IMR-90 (cell line): Measurements from ENCODE around the gene RHBDL1. TPM values are rescaled to one million over a fixed set of nuclear protein-coding genes. Genes with fewer than 3 reads are reported as not detected.

Experiments used
- ATAC-seq: fragments of 200-7000 bp; cut with Tn5 transposase; 2 replicates; pipeline ENCODE4 v1.9.1; 2020; ENCODE audit warnings: low read depth, mild to moderate bottlenecking, moderate library complexity
- BruUV-seq: library from RNA; stranded (reverse); fragments of 400-500 nt; replicated peaks from 2 replicates; lab custom pipeline; 2021; lab: Mats Ljungman, UMichigan
- CTCF ChIA-PET: fragments of 300-600 bp; formaldehyde crosslinking; extraction: SDS; loops from one replicate; lab custom pipeline; 2021; ENCODE audit warnings: antibody characterized with exemption; lab: Yijun Ruan, JAX
- POLR2A ChIA-PET: fragments of 300-600 bp; sonication (Branson Sonifier 250); formaldehyde crosslinking; loops from one replicate; lab custom pipeline; 2022; ENCODE audit warnings: antibody characterized with exemption; ENCODE audit not compliant: unreplicated experiment; lab: Charles Lee
- DNase-seq: peaks from one replicate; pipeline ENCODE4 v3.0.0; 2013
- H2AFZ ChIP-seq: replicated peaks from 2 replicates; pipeline ENCODE3; 2013; ENCODE audit warnings: low read length, mild to moderate bottlenecking; ENCODE audit not compliant: poor library complexity
- H2AK5ac ChIP-seq: 2 replicates; pipeline ENCODE4 v1.6.1; 2013; ENCODE audit warnings: low read depth, low read length, inconsistent platforms
- H2AK9ac ChIP-seq: replicated peaks from 2 replicates; pipeline ENCODE3; 2013; ENCODE audit warnings: mild to moderate bottlenecking, low read depth, low read length, moderate library complexity; ENCODE audit not compliant: poor library complexity
- H2BK120ac ChIP-seq: 2 replicates; pipeline ENCODE4 v1.6.1; 2013; ENCODE audit warnings: low read depth, low read length, inconsistent platforms
- H2BK15ac ChIP-seq: 3 replicates; pipeline ENCODE4 v1.6.1; 2013; ENCODE audit warnings: low read depth, low read length, inconsistent platforms
- H2BK20ac ChIP-seq: 2 replicates; pipeline ENCODE4 v1.6.1; 2013; ENCODE audit warnings: low read depth, mild to moderate bottlenecking, inconsistent platforms, low read length, moderate library complexity
- H2BK5ac ChIP-seq: 2 replicates; pipeline ENCODE4 v1.6.1; 2013; ENCODE audit warnings: mild to moderate bottlenecking, low read depth, low read length, inconsistent platforms; ENCODE audit not compliant: poor library complexity, severe bottlenecking
- H3K14ac ChIP-seq: replicated peaks from 2 replicates; pipeline ENCODE4 v1.6.1; 2013; ENCODE audit warnings: low read depth, low read length, inconsistent platforms
- H3K18ac ChIP-seq: 2 replicates; pipeline ENCODE4 v1.6.1; 2013; ENCODE audit warnings: low read depth, low read length, control low read depth
- H3K23ac ChIP-seq: 2 replicates; pipeline ENCODE4 v1.6.1; 2013; ENCODE audit warnings: low read depth, low read length, inconsistent platforms
- H3K27ac ChIP-seq: 2 replicates; pipeline ENCODE4 v1.5.1; 2013; ENCODE audit warnings: mild to moderate bottlenecking, control low read depth, low read length; ENCODE audit not compliant: insufficient read depth
- H3K27me3 ChIP-seq: 2 replicates; pipeline ENCODE4 v1.6.1; 2013; ENCODE audit warnings: low read length; ENCODE audit not compliant: control insufficient read depth, insufficient read depth
- H3K36me3 ChIP-seq: 2 replicates; pipeline ENCODE4 v1.6.1; 2013; ENCODE audit warnings: low read length, mixed read lengths; ENCODE audit not compliant: control insufficient read depth, insufficient read depth
- H3K4ac ChIP-seq: 2 replicates; pipeline ENCODE4 v1.6.1; 2013; ENCODE audit warnings: low read depth, low read length, inconsistent platforms
- H3K4me1 ChIP-seq: 2 replicates; pipeline ENCODE4 v1.6.1; 2013; ENCODE audit warnings: low read length, mixed read lengths; ENCODE audit not compliant: control insufficient read depth, insufficient read depth
- H3K4me2 ChIP-seq: 2 replicates; pipeline ENCODE4 v1.6.1; 2013; ENCODE audit warnings: low read depth, mild to moderate bottlenecking, control low read depth, low read length, moderate library complexity
- H3K4me3 ChIP-seq: 2 replicates; pipeline ENCODE4 v1.5.1; 2013; ENCODE audit warnings: low read depth, mild to moderate bottlenecking, control low read depth, low read length, moderate library complexity; ENCODE audit not compliant: insufficient read depth
- H3K56ac ChIP-seq: 2 replicates; pipeline ENCODE4 v1.6.1; 2013; ENCODE audit warnings: low read length, inconsistent platforms; ENCODE audit not compliant: insufficient read depth; ENCODE audit errors: extremely low read depth
- H3K79me1 ChIP-seq, 2 experiments: 2 replicates each; pipeline ENCODE4 v1.6.1; 2013; ENCODE audit warnings: low read length in 2 of 2, inconsistent platforms in 1 of 2, low read depth in 1 of 2
- H3K9ac ChIP-seq: 2 replicates; pipeline ENCODE4 v1.6.1; 2013; ENCODE audit warnings: low read depth, low read length, control low read depth
- H3K9me1 ChIP-seq: 2 replicates; pipeline ENCODE4 v1.6.1; 2013; ENCODE audit warnings: low read length, inconsistent platforms; ENCODE audit not compliant: insufficient read depth
- H3K9me3 ChIP-seq: 2 replicates; pipeline ENCODE4 v1.6.1; 2013; ENCODE audit warnings: low read length; ENCODE audit not compliant: control insufficient read depth, insufficient read depth
- H4K20me1 ChIP-seq: 2 replicates; pipeline ENCODE4 v1.6.1; 2013; ENCODE audit warnings: low read length, inconsistent platforms; ENCODE audit not compliant: insufficient read depth
- H4K5ac ChIP-seq: 2 replicates; pipeline ENCODE4 v1.6.1; 2013; ENCODE audit warnings: mild to moderate bottlenecking, low read depth, low read length, control low read depth
- H4K8ac ChIP-seq, 2 experiments: 2 replicates each; pipeline ENCODE4 v1.6.1; 2013; ENCODE audit warnings: low read depth in 2 of 2, low read length in 2 of 2, control low read depth in 1 of 2, inconsistent platforms in 1 of 2
- H4K91ac ChIP-seq: 2 replicates; pipeline ENCODE4 v1.6.1; 2013; ENCODE audit warnings: low read depth, low read length, inconsistent platforms; ENCODE audit not compliant: insufficient read depth
- BHLHE40 ChIP-seq: fragments of 150-350 bp; IDR thresholded peaks from 2 replicates; pipeline ENCODE4 v1.6.1; 2016; ENCODE audit warnings: mild to moderate bottlenecking, low read depth, low read length
- CEBPB ChIP-seq: IDR thresholded peaks from 2 replicates; pipeline ENCODE4 v1.6.1; 2012; ENCODE audit warnings: low read depth, low read length, improper control_type of control experiment
- MXI1 ChIP-seq: IDR thresholded peaks from 2 replicates; pipeline ENCODE4 v1.6.1; 2012; ENCODE audit warnings: low read depth, mild to moderate bottlenecking, low read length, moderate library complexity, borderline replicate concordance
- POLR2A ChIP-seq: IDR thresholded peaks from 2 replicates; pipeline ENCODE4 v1.6.1; 2012; ENCODE audit warnings: mild to moderate bottlenecking, low read depth, low read length
- RAD21 ChIP-seq: IDR thresholded peaks from 2 replicates; pipeline ENCODE4 v1.6.1; 2012; ENCODE audit warnings: low read length, improper control_type of control experiment
- RCOR1 ChIP-seq: IDR thresholded peaks from 2 replicates; pipeline ENCODE4 v1.6.1; 2012; ENCODE audit warnings: mild to moderate bottlenecking, low read length, improper control_type of control experiment; ENCODE audit not compliant: insufficient replicate concordance
- RFX5 ChIP-seq: IDR thresholded peaks from 2 replicates; pipeline ENCODE4 v1.8.0; 2012; ENCODE audit warnings: low read depth, mild to moderate bottlenecking, low read length, moderate library complexity
- SMC3 ChIP-seq: fragments of 150-350 bp; IDR thresholded peaks from 2 replicates; pipeline ENCODE4 v1.6.1; 2016; ENCODE audit warnings: low read depth, mild to moderate bottlenecking, antibody characterized with exemption, low read length, moderate library complexity
- WGBS, 2 experiments: methylation state at CpG; one replicate each; pipeline versions ENCODE4 v1.1.5 to v1.1.7; 2013; ENCODE audit warnings: missing lambda C conversion rate in 2 of 2; ENCODE audit not compliant: insufficient read length in 1 of 2; ENCODE audit errors: extremely low coverage in 2 of 2; 5-methylcytosine and 5-hydroxymethylcytosine counted together
- dilution Hi-C: fragments of 300-500 bp; cut with HindIII; formaldehyde crosslinking; loops from one replicate; pipeline ENCODE4 v1.14.3; 2018; ENCODE audit warnings: low sequenced_read_pairs; ENCODE audit not compliant: unreplicated experiment
- in situ Hi-C: fragments of 300-500 bp; cut with MboI; formaldehyde crosslinking; loops from 3 replicates; pipeline ENCODE4 v1.14.3; 2019; ENCODE audit warnings: low sequenced_read_pairs, inconsistent platforms, mixed read lengths
- intact Hi-C: fragments of 100-400 bp; cut with micrococcal nuclease; formaldehyde crosslinking; loops from 2 replicates; pipeline ENCODE4 v1.10.0; 2022
- polyA plus RNA-seq, 3 experiments: library from polyadenylated mRNA; depleted of rRNA; stranded (reverse); fragments of >200 nt; gene quantifications; 2 replicates each; pipeline ENCODE4 v1.2.3, GENCODE V29; 2012; ENCODE audit warnings: low replicate concordance in 1 of 3
- total RNA-seq: library from RNA; depleted of rRNA; stranded (reverse); fragments of >200 nt; gene quantifications from 2 replicates; pipeline ENCODE4 v1.2.3, GENCODE V29; 2012

Gene RHBDL1
- total and polyA plus RNA-seq, 2 of the 4 experiments (the other 2 are of a cell fraction) = 0.72 to 4.1 TPM

- no peak for ATAC-seq
- no peak overlapping the region for H2AK9ac ChIP-seq
- no TSS peak for BruUV-seq
Observed at GRCh38 chr16:702341-702740, 26.9 kb downstream of the RHBDL1 start.

More at GRCh38 chr16:702341-702740, 26.9 kb downstream of the RHBDL1 start:
- Histone ChIP-seq H4K91ac (no peak overlapping the region), H3K4me1 (no peaks in the 10 kb centered on the region), H2AFZ (no peak overlapping the region), H3K36me3 (no peaks in the 10 kb centered on the region), H2BK15ac (no peak overlapping the region), H3K9ac (no peak overlapping the region), H4K8ac (no peak overlapping the region), H3K23ac (no peak overlapping the region), H4K5ac (no peak overlapping the region), H3K14ac (no peak overlapping the region), H2AK5ac (no peak overlapping the region), H3K18ac (no peak overlapping the region), H3K9me3 (no peaks in the 10 kb centered on the region), H3K4me3 (no peak overlapping the region), H3K9me1 (no peaks in the 10 kb centered on the region), H3K56ac (no peak overlapping the region), H3K27ac (no peak overlapping the region), H3K4me2 (no peak overlapping the region), H2BK120ac (no peak overlapping the region), H3K27me3 (peaks cover 75% of the 10 kb centered on the region), H3K4ac (no peak overlapping the region), H2BK20ac (no peak overlapping the region), H4K20me1 (peaks cover 8% of the 10 kb centered on the region), H3K79me1 (no peaks in the 10 kb centered on the region), H2BK5ac (no peak overlapping the region)
- 80% methylated on average over 13 of the region's 19 CpGs; no CpG with 5 or more reads in 1 of the 2 experiments for WGBS, 2 experiments
- dilution Hi-C loops = no loop called here
- CTCF ChIA-PET = no interaction called here
- no peak for DNase-seq
- TF ChIP-seq BHLHE40 (no peak), SMC3 (no peak), CEBPB (no peak), POLR2A (no peak), RCOR1 (no peak), RFX5 (no peak), MXI1 (no peak), RAD21 (no peak)
- in situ Hi-C loops = loop anchor here (25.0 kb wide), 1 partner anchor 360 kb away; the partner anchor contains the start of gene SSTR5
- POLR2A ChIA-PET = no interaction called here
- intact Hi-C loops = no loop called here
